ENCODE data around the gene NTRK2. TPM values are rescaled to one million over a fixed set of nuclear protein-coding genes. Genes with fewer than 3 reads are reported as not detected.
A peak's percentile ranks its signal among the peaks of the same experiment; 100 is the strongest.

The NTRK2 gene
- total and polyA plus RNA-seq, 12 donors, result 0.43 to 5.6 (median 2.1) TPM

- Histone ChIP-seq H3K27ac (peak overlapping the region in 1 of 5 donors; percentile 49), H3K27me3 (no peaks in the 10 kb centered on the region), H3K4me1 (replicated peaks in 1 of 2) (no peaks in the 10 kb centered on the region), H3K9me3 (replicated peaks in 1 of 3) (no peaks in the 10 kb centered on the region), H3K36me3 (replicated peaks in 1 of 2) (no peaks in the 10 kb centered on the region), H3K4me3 (no peak overlapping the region)
- intact Hi-C loops (cut with DNase I), result no loop called here
- WGBS, 4 donors, result 54 to 55% (median 54%) methylated on average over 8 of the region's 8 CpGs
- DNase-seq, result no peak
- TF ChIP-seq POLR2A (IDR thresholded peaks at IDR 0.05), result no peak
These were observed 154.1 kb downstream of the NTRK2 start for GRCh38 chr9:84823421-84824271.

DNA sequence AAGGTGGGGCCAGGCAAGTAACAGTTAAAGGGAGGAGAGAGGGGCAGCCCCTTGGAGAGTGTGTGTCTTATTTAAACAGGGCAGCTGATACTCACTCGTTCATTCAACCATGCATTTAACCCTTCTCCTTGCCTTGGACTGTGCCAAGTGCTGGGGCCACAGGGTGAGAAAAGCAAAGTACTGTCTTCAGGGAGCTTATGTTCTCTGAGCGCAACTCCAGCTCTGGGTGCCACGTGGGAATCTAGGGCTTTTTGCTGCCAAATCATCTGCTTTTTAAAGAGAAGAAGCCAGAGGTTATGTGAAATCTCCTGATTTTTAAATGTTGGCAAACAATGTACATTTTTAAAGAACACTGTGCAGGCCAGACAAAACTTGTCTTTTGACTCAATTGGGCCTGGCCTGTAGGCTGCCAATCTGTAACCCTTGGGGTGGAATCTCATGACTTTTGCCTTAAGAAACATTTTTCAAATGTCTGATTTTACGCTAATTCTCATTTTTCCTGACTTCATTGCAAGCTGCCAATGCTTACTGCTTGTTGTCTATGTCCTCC, 157.8 kb downstream of the NTRK2 start:
- H3K9me3 ChIP-seq (replicated peaks in 1 of 3), result no peaks in the 10 kb centered on the region
- WGBS, 4 donors, result 64 to 72% (median 67%) methylated on average over 4 of the region's 4 CpGs
- H3K4me3 ChIP-seq, result no peak overlapping the region
- H3K36me3 ChIP-seq (replicated peaks in 1 of 2), result no peaks in the 10 kb centered on the region
- DNase-seq, result no peak
- intact Hi-C loops (cut with DNase I), result no loop called here
- H3K4me1 ChIP-seq (replicated peaks in 1 of 2), result no peaks in the 10 kb centered on the region
- H3K27me3 ChIP-seq, result no peaks in the 10 kb centered on the region
- TF ChIP-seq CTCF (IDR thresholded peaks at IDR 0.05), result no peak
- TF ChIP-seq POLR2A (IDR thresholded peaks at IDR 0.05), result no peak
- no peak overlapping the region for H3K27ac ChIP-seq

DNA sequence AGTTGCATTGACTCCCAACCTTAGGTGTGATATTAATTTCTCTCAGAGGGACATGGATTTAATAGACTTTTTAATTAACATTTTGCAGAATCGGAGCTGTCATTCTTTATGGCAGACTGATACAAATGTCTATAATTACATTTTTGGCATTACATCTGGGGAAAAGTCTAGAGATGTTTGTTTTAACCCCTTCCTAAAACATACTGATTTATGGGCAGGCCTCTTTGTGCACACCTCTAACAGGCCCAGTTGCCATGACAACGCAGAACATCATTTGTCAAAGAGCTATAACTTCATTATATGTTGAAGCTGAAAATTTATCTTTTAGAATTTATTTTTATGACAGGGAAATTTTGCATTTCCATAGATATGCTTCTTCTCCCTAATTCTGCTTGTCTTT, 158.5 kb downstream of the NTRK2 start:
- Histone ChIP-seq H3K27me3 (no peaks in the 10 kb centered on the region), H3K4me1 (replicated peaks in 1 of 2) (no peaks in the 10 kb centered on the region), H3K27ac (no peak overlapping the region), H3K9me3 (replicated peaks in 1 of 3) (no peaks in the 10 kb centered on the region), H3K36me3 (replicated peaks in 1 of 2) (no peaks in the 10 kb centered on the region), H3K4me3 (no peak overlapping the region)
- no peak for TF ChIP-seq POLR2A (IDR thresholded peaks at IDR 0.05)
- TF ChIP-seq CTCF (IDR thresholded peaks at IDR 0.05), result no peak
- 66 to 84% (median 75%) methylated on average over 2 of the region's 2 CpGs for WGBS, 4 donors
- intact Hi-C loops (cut with DNase I), result no loop called here
- DNase-seq, result no peak

DNA sequence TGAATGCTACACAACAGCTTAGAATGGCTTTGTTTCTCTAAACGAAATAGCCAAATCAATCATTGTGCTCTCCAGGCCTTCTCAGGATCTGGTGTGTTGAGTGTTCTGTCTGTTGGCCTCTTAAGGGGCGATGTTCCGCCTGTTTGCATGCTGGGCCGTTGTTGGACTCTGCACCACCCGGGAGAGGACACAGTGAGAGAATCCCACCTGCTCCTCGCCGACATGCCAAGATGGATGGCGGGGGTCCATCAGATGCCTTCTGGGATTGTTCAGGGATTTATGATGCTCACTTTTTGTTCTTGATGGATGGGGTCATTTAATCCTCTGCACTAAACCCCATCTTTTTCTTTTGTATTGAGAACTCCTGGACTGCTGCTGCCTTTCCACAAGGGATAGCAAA, 159.9 kb downstream of the NTRK2 start:
- H3K27me3 ChIP-seq, result no peaks in the 10 kb centered on the region
- TF ChIP-seq POLR2A (IDR thresholded peaks at IDR 0.05) (no peak), CTCF (IDR thresholded peaks at IDR 0.05) (no peak)
- no peaks in the 10 kb centered on the region for H3K36me3 ChIP-seq (replicated peaks in 1 of 2)
- H3K27ac ChIP-seq, result no peak overlapping the region
- 62 to 81% (median 69%) methylated on average over 7 to 8 of the region's 8 CpGs for WGBS, 4 donors
- no peak for DNase-seq
- intact Hi-C loops (cut with DNase I), result no loop called here
- no peaks in the 10 kb centered on the region for H3K9me3 ChIP-seq (replicated peaks in 1 of 3)
- no peak overlapping the region for H3K4me3 ChIP-seq
- H3K4me1 ChIP-seq (replicated peaks in 1 of 2), result no peaks in the 10 kb centered on the region
